GM04504 (cell line): ENCODE measurements around the gene SF3A2.
"Not testable (repeated sequence)": the region's sequence is repeated elsewhere in the genome, so short reads cannot be mapped to it uniquely, and the experiment has no call there.

Experiments used
- DNase-seq: peaks from one replicate; pipeline ENCODE4 v3.0.0-alpha.2; 2012; ENCODE audit warnings: low read depth

The SF3A2 gene, protein sequence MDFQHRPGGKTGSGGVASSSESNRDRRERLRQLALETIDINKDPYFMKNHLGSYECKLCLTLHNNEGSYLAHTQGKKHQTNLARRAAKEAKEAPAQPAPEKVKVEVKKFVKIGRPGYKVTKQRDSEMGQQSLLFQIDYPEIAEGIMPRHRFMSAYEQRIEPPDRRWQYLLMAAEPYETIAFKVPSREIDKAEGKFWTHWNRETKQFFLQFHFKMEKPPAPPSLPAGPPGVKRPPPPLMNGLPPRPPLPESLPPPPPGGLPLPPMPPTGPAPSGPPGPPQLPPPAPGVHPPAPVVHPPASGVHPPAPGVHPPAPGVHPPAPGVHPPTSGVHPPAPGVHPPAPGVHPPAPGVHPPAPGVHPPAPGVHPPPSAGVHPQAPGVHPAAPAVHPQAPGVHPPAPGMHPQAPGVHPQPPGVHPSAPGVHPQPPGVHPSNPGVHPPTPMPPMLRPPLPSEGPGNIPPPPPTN

DNA sequence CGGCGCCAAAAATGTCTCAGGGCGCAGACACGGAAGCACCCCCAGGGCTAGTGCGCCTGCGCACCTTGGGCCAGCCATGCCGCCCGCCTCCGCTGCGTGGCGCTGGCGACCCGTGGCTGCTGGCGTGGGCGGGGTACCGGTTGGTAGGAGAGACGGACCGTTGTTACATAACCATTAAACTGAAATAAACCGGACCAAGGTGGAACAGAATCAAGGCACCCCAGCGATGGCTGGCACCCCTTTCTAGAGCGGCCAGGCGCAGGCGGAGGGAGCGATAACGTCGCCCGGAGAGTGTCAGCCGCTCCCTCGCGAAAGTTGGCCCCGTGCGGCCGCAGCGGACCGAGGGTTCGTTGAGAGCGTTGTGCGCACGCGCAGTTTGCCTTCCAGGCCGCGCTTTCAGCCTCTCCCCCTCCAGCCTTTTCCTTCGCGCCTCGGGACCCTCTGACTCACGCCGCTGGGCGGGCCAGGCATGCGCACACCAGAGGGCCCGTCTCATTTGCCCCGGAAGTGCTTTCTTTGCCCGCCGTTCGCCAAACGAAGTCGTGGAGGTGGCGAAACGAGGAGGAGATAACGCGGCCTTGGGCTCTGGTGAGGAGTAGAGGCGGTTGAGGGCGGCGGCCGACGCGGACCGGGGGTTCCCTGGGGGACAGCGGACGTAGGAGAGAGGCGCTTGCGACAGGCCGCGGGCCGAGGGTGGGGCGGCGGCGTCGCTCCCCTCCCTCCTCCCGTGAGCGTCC is at the start of gene SF3A2, which contains the start of gene PLEKHJ1:
TSS of gene SF3A2 (plus strand) at position 511 of the 737 bp plus-strand sequence. CDS start 6,595 bp downstream, outside the sequence.
TSS of gene PLEKHJ1 (minus strand) at position 16 of the 737 bp plus-strand sequence. CDS start 81 bp downstream, outside the sequence.
- peak; percentile 92 for DNase-seq

DNA sequence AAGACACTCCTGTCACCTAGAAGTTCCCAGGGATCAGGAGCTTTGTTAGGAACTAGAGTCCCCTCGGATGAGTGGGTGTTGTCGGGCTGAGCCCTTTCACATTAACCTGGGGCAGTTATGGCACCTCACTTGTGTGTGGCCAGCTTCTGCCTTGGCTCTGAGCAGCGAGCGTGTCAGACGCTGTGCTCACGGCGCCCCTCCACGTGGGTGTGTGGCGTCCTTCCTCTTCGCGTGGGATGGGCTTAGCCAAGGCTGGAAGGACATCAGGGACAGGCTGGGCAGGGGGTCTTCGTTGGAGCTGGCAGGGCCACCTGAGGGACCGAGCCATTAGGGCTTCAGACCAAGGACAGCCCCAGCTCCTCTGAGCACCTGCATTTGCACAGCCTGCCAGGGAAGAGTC is 49.5 kb upstream of the SF3A2 start:
- no peak for DNase-seq

DNA sequence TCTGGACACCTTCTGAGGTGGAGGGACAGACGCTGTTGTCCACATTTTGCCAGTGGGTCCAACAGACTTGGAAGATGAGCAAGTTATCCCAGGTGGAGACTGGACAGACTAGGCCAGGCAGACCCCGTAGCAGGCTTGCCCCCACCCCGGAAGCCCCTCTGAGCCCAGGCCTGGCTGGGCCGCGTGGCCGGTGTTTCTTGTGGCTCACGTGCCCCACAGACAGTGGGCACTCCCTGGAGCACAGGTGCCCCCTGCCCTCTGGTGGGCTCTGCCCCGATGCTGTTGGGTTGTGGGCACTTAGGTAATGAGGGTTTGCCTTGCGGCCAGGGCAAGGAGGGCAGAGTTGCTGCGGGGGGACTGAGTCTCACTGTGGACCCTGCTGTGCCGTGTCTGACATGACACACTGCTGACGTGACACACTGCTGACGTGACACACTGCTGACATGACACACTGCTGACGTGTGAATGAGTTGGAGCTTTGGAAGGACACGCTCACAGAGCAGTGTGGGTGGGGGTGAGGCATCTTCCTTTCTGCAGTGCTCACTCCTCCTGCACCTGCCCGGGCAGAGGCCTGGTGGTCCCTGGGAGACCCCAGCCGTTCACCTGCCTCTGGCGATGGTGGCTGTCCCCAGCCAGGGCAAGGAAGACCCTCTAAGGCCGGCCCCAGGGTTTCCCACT is 47.8 kb upstream of the SF3A2 start:
- no peak for DNase-seq

DNA sequence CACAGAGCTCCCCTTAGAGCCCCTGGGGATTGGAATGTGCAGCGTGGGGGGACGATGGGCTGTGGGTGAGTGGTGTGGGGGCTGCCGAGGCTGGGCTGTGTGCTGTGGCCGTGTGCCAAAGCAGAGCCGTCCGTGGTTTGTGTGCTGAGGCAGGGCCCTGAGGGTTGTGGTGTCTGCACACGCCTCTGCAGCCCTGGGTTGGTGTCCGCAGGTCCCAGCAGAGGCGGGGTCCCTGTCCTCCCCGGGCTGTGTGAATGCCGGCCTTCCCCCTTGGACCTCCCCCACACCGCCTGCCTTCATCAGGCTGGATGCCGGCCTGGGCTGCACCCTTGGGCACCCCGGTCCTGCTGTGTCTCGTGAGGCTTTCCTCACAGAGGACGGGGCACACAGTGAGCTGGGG is 46.7 kb upstream of the SF3A2 start:
- no peak for DNase-seq

DNA sequence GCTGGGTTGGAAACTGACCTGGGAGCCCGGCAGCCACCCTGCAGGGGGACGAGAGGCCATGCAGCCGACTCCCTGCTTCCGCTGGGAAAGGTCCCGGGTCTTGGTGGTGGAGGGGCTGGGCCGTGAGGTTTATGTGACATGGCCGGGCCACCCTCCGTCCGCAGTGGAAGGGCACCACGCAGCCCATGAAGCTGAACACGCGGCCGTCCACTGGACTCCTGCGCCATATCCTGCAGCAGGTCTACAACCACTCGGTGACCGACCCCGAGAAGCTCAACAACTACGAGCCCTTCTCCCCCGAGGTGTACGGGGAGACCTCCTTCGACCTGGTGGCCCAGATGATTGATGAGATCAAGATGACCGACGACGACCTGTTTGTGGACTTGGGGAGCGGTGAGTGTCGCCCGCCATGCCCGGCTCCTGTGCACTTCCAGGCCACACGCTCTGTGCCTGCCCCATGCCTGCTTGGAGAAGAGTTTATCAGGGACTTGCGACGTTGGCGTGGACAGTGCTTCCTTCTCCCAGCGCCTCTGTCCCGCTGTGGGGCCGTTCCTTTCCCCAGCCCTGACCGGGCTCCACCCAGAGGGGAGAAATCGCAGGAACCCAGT is 45.7 kb upstream of the SF3A2 start:
- DNase-seq: no peak

DNA sequence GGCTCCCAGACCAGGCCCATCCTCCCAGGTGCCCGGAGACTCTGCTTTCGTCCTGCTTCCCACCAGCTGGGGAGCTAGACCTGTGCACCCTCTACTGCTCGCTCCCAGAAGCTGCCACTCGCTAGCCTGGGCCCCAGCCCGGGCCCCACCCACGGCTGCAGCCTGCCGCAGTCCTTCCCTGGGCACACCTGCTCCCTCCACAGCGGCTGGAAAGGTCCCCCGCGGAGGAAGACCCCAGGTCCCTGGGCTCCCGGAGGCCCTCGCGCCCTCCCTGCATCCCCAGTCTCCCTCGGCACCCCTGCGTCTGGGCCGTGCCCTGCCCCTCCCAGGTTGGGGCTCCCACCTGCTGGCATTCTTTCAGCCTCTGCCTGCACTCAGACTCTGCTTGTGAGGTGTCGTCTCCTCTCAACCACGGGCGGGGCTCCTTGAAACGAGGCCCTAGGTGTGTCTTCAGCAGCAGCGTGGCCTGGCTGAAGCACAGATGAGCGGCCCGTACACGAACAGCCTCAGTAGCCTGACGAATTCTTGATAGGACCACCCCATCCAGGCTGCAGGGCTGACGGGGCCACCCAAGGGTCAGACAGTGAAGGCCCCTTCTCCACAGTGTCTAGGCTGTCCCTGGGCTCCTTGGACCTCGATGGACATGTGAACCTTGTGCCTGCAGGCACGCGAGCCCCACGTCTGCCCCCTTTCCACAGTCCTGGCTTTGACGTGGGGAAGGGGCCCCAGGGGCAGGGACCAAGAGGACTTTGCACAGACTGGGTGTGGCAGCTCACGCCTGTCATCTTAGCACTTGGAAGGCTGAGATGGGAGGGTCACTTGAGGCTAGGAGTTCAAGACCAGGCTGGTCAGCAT is 44.9 kb upstream of the SF3A2 start:
- no peak for DNase-seq

DNA sequence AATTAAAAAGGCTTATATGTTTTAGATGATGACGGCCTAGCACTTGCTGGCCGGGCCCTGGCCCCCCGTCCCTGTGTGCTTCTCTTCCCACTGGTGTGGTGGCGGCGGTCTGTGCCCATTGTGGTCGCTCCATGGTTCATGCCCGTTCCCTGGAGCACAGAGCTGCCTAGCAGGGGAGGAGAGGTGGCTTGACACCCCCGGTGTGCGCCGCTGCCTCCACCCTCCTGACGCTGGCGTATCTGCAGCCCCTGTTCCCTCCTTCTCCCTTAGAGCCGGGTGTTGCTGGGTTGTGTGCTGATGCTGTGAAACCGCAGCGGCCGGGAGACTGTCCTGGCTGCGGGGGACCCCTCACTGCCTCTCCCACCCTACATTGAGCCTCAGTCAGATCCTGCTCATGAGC is 43.8 kb upstream of the SF3A2 start:
- no peak for DNase-seq

DNA sequence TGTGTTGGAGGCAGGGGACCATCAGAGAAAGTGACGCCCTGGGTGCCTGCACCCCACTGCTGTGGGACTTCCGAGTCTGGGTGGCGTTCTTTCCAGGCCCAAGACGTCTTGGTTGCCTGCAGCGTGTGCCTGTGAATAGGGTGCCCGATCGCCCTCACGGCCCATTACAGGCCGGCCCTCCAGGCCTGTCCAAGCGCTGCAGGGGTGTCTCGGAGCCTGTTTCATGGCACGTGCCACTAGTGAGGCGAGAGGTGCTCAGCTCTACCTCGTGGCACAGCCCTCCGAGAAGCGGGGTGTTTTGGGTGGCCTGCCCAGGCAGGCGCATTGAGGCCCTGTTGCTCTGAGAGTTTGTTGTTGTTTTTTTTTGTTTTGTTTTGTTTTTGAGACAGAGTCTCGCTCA is 42.8 kb upstream of the SF3A2 start:
- DNase-seq: no peak

DNA sequence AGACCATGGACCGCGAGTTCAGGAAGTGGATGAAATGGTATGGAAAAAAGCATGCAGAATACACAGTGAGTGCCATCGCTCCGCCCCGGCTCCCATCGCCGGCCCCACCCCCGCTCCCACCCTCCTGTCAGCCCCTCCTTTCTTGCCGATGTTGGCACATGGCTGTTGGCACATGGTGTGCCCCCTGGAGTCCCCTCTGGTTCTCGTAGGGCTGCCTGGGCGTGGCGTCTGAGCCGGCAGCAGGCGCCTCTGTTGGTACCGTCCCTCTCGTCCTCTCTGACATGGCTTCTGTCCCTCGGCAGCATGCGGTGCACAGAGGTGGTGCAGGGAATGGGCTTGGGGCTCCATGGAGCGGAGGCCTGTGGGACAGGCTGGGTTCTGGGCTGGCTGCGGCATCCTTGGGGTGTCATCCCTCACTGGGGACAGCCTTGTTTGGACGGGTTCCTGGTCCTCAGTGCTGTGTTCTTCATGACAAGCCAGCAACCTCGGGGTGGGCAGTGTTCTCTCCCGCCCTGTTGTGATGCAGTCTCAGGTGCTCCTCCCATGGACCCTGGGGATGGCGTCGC is 42.0 kb upstream of the SF3A2 start:
- no peak for DNase-seq

DNA sequence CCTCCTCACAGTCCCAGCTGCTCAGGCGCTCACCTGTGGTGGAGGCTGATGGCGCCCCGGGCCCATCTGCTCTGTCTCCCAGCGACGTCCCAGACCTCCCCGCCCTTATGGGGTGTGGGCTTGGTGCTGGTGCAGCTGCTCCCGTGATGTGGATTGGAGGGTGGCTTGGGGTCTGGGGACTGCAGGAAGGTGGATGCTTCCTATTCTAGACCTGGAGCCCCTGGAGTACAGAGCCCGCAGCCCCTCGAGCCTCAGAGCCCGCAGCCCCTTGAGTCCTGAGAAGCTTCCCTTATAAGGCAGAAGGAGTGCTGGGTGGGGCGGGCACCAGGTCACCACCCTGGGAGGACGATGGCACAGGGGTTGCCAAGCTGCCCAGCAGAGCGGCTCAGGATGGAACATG is 41.3 kb upstream of the SF3A2 start:
- DNase-seq: no peak

DNA sequence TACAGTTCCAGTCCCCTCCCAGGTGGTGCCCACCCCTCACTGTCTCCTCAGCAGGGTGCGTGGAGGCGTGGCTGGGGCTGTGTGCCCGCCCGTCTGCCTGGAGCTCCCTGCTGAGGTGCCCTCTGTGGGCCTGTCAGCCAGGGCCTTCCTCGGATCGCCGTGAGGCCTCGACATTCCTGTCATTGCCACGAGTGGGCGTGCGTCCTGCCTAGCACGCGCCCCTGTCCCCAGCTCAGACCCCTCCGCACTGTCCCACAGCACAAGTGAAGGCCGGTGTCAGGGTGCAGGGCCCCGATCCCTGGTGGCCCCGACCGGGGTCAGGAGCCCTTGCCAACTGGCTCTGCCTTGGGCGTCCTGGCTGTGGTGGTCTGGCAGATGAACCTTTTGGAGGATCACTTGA is 40.7 kb upstream of the SF3A2 start:
- no peak for DNase-seq

DNA sequence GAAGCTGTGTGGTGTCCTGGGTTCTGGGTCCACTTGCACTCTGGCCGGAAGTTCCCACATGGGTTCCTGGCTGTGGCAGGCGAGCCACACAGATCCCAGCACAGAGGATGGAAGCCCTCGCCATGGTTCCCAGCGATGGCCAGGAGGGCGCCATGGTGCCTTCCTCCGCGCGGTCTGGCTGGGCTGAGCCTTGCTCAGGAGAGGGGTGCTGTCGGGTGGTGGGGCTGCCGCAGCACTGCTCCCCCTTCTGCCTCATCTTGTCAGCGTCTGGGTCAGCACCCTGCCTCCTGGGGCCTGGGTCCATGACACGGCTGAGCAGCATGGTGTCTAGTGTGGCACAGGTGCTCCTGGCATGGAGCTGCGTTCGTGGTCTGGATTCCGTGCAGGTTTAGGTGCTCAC is 39.4 kb upstream of the SF3A2 start:
- no peak for DNase-seq

DNA sequence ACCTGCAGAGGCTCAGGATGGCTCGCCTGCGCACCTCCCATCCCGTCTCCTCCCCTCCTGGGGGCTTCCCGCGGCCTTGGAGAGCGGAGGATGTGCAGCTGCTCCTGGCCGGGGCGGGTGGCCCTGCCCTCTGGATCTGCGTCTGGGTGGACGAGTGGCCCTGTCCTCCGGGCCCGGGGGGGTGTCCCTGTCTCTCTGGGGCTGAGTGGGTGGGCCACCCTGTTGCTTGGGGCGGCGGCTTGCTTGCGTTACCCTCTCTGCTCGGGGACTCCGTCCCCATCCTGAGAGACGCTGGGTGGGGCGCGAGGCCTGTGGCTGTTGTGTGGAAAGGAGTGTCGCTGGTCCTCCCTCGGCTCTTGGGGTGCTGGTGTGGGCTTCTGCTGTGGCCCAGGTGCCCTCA is 38.3 kb upstream of the SF3A2 start:
- DNase-seq: no peak

DNA sequence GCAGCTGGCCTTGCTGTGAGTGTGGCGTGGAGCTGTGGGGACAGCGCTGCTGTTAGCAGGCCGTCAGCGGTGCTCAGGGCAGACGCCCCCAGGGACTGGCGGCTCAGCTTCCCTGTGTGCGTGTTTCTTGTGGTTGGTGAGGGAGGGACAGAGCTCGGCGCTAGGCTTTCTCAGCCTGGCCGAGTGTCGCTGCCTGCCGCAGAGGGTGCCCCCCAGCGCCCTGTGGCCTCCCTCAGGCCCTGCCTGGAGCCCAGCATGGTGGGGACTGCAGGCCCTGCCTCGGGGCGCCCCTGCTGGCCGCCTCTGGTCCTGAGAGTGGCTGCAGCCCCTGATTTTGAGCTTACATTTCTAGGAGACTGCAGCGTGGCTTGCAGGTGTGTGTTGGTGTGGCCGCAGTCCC is 37.4 kb upstream of the SF3A2 start:
- no peak for DNase-seq

DNA sequence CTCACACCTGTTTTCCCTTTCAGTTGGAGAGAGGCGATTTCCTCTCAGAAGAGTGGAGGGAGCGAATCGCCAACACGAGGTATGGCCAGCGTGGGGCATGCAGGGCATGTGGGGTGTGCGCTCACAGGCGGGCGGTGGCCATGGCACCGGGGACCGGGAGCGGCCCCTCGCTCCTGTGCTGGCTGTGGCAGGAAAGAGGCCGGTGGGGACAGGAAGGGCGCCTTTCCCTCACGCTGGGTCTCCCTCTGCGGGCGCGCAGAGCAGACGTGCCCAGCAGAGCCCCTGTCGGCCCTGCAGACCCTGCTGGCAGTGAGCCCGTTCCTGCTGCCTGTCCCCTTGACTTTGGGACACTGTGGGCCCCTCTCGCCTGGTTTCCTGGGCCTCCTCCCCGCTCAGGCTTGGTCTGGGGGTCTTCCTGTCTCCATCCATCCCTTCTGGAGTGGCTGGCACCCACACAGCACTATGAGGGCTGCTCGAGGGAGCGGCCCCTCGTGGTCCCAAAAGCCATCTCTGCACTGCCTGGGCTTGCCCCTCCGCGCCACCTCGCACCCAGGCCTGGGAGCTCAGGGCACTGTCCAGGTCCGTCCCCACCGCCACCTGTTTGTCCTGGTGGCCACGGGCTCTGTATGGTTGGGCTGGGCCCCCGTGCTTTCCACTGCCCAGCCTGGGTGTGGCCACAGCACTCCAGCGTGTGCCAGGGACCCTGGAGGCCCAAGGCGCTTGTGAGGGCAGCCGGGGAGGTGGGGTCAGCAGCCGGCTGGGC is 36.6 kb upstream of the SF3A2 start:
- DNase-seq: no peak

DNA sequence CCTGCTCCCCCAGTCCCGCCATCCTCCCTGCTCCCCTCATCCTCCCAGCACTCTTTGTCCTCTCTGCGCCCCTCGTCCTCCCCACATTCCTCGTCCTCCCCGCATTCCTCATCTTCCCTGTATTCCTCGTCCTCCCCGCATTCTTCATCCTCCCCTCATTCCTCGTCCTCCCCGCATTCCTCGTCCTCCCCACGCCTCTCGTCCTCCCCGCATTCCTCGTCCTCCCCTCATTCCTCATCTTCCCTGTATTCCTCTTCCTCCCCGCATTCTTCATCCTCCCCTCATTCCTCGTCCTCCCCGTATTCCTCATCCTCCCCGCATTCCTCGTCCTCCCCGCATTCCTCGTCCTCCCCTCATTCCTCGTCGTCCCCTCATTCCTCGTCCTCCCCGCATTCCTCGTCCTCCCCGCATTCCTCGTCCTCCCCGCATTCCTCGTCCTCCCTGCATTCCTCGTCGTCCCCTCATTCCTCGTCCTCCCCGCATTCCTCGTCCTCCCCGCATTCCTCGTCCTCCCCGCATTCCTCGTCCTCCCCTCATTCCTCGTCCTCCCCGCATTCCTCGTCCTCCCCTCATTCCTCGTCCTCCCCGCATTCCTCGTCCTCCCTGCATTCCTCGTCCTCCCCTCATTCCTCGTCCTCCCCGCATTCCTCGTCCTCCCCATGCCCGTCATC is 35.9 kb upstream of the SF3A2 start:
- DNase-seq: not testable (repeated sequence)

DNA sequence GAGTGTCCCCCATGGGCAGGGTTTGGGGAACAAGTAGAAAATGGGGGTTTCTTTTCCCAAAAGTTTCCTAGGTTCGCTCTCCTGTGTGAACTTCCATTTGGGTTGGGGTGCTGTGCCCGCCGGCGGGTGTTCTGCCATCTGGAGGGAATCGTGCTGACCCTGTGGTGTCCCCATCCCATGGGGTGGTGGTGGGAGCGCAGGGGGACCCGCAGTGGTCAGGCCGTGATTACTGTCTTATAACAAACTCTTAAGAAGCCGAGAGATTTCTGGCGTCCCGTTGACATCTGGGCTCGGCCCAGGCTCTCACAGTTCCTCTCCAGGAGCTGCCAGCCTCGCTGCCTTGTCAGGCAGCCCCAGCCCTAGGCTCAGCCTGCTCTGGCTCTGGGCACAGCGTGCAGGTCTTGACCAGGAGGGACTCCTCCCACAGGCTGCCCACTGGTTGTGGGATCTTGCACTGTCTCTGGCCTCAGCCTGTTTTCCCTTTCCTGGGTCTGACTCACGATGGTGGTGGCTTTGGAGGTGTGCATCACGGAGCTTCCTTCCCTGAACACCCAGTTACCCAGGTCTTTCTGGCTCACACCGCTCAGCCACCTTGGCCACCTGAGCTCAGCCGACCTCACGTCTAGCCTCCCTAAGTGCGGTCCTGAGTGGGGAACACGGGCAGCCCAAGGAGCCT is 35.0 kb upstream of the SF3A2 start:
- no peak for DNase-seq

DNA sequence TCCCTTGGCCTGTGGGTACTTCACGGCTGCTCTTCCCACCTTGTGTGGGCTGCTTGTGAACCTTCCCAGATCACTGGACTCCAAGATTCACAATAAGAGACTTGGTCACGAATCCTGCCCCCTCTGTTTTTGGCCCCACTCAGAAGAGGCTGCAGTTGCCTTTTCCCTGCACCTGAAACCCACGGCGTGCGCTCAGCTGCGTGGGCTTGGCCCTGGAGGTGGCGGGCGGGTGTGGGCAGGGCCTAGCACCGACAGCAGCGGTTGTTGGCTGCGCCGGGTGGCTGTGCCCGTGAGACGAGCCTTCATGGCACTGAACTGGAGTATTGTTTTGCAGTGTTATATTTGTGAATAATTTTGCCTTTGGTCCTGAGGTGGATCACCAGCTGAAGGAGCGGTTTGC is 34.3 kb upstream of the SF3A2 start:
- DNase-seq: no peak

DNA sequence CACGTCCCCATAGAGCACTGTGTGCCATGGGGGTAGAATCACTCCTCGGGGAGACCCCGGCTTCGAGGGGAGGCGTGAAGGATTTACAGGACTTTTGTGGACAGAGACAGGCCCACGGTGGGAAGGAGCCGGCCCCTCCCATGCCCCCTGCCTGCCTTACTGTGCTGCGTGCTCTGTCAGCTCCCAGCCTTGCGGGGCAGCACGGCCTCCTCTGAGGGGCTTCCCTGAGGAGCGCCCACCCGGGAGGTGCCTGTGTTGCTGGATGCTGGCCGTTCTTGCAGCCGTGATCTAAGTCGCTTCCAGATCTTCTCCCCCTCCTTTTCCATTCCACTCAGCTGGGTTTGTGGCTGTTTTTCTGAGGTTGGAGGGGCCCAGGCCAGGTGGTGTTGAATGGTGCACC is 29.6 kb upstream of the SF3A2 start:
- DNase-seq: no peak
